HG03097 (cell line): ENCODE measurements around the gene ZNF362.
"Not testable (repeated sequence)": the region's sequence is repeated elsewhere in the genome, so short reads cannot be mapped to it uniquely, and the experiment has no call there.

ENCODE experiments used
- ATAC-seq: cut with Tn5 transposase; IDR thresholded peaks from one replicate; pipeline ENCODE4 v1.9.1; 2021; ENCODE audit not compliant: unreplicated experiment, low FRiP score

Gene ZNF362

DNA sequence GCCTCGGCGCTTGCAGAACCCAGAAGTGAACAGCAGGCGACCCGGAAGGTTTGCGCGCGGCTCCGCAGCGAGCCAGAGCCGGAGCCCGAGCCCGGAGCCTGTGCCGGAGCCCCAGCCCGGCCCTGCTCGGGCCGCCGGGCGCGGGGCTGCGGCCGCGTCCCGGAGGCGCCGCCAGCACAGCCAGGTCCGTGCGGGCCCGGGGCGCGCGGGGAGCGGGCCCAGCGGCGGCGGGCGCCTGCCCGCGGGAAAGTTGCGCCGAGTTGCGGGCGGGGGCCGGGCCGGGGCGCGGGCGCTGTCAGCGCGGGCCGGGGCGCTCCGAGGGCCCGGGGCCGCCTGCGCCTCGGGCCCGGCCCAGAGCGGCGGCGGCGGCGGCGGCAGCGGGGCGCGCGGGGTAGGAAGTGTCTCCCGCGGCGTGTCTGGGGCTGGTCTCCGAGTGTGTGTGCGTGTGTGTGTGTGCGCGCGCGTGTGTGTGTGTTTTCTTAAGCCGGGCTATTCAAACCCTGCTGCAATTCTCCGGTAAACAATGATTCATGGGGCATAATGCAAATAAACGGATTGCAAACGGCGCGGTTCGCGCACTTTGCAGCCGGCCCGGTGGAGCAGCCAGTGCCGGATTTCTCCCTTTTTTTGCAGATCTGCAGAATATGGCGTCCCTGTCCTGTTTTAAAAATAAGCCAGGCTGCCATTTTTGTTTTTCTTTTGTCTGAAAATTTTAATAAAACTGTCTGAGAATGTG, at the start of gene ZNF362:
Gene ZNF362 (plus strand): TSS at position 22 of the 736 bp plus-strand sequence. CDS start 14,083 bp downstream, outside the sequence.
- ATAC-seq: peak; percentile 56

DNA sequence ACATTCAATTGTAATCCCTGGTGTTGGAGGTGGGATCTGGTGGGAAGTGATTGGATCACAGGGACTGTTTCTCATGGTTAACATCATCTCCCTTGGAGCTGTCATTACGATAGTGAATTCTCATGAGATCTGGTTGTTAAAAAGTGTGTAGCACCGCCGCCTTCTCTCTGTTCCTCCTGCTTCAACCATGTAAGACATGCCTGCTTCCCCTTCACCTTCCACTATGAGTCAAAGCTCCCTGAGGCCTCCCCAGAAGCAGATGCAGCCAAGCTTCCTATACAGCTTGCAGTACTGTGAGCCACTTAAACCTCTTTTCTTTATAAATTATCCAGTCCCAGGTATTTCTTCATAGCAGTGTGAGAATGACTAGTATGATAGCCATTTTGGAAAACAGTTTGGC, 44.3 kb upstream of the ZNF362 start:
- no peak for ATAC-seq

DNA sequence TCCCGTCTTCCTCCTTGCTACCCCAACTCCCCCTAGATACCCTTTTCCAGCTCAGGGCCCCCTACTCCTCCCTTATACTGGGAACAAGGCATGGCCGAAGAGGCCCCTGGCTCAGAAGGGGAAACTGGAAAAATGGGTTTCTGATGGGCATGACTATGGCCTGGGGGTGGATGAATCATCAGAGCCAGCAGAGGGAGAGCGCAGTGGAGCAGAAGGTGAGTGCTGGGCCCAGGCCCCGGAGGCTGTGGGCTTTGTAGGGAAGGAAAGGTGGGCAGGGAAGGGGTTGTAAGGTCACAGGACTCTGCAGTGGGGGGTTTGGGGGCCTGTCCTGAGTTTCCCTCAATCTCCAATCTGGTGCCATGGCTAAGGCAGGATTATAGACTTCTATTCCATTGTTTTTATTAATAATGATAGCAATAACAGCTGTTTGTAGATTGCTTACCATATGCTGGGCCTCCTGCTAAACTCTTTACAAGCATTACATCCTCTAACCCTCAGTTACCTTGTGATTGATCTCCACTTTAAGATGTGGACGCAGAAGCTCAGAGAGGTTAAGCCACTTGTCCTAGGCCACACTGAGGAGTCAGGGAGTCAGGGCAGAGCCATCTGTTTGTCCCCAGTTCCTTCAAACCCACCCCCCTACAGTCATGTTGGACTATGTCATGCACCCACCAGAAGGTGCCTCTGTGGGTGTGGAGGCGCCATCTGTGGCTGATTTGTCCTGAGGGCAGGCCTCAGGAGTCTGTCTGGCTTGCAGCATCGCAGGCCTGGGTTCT, 36.2 kb upstream of the ZNF362 start:
- no peak for ATAC-seq

DNA sequence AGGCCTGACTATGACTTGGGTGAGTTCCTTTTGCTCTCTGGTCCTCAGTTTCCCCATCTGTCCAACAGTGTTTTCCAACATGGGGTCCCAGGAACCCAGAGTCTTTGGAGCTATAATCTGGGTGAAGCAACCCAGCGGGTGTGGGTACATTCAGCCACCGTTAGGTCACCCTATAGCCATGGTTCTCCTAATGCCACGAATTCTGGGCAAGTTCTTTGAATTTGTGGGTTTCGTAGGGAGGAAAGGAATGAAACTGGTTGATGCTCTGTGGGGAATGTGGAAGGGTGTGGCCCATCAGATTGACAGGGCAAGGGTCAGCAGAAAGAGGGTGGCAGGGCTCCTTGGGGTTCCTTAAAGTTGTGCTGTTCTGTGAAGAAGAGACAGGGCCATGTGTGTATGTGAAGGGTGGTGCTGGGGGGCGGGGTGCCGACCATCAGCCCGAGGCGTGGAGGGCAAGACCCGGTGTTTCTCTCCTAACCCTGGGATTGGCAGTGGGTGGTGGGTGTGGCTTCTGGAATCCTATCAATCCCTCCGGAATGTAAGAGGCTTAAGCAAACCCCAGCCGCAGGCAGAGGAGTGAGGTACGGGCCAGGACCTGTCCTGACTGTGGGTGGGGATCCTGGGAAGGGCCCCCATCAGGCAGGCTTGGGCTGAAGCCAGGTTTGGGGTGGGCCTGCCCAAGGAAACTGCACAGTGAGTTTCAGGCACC, 35.5 kb upstream of the ZNF362 start:
- ATAC-seq: no peak

DNA sequence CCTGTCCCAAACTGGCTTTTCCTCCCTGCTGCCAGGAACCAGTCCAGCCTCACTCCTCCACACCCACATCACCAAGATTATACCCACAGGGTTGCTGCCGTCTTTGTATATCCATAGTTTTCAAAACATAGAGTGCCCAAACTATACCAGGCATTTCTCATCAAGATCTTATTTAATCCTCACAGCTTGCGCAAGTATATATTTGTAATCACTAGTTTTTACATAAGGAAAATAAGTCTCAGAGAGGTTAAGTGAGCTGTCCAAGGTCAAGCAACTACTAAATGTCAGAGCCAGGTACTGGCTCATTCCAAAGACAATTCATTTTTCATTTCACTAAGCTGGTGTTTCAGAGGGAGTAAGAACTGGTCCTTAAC, 34.9 kb upstream of the ZNF362 start:
- ATAC-seq: no peak

- no peak for ATAC-seq
Observed at GRCh38 chr1:33222381-33222780, 33.9 kb upstream of the ZNF362 start.

- no peak for ATAC-seq
Observed at GRCh38 chr1:33224166-33224707, 32.1 kb upstream of the ZNF362 start.

- no peak for ATAC-seq
Observed at GRCh38 chr1:33225586-33225985, 30.7 kb upstream of the ZNF362 start.

DNA sequence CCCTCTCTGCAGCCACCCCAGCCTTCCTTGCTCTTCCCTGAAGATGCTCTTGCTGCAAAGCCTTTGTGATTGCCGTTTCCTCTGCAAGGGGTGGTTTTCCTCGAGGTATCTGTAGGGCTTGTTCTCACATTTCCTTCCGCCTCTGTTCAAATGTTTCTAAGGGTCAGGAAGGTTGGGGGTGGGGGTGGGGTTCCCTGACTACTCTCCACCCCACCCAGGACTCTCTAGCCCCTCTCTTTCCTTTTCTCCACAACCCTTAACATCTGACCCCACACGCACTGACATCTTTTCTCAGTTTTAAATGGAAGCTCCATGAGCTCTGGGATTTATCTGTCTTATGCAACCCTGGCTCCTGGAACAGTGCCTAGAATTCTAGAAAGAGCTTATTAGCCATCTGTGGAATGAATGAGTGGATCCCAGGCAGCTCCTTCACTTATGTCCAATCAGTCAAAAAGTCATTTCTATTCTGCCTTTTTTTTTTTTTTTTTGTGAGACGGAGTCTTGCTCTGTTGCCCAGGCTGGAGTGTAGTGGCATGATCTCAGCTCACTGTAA, 27.3 kb upstream of the ZNF362 start:
- ATAC-seq: no peak

DNA sequence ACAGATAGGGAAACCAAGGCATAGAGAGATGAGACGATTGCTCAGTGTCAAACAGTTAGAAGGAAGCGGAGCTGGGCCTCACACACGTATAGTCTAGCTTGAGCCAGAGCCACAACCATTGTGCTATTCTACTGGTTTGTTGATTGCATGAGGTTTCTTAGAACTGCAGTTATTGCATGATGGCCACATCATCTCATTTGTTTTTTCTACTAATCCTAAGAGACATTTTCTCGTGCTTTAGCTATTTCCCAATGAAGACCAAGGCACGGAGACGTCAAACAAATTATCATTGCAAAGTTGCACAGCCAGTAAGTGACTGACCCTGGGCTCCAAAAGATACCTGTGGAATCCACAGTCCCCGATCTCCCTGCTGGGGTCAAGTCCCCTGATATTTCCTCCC, 25.1 kb upstream of the ZNF362 start:
- ATAC-seq: no peak

DNA sequence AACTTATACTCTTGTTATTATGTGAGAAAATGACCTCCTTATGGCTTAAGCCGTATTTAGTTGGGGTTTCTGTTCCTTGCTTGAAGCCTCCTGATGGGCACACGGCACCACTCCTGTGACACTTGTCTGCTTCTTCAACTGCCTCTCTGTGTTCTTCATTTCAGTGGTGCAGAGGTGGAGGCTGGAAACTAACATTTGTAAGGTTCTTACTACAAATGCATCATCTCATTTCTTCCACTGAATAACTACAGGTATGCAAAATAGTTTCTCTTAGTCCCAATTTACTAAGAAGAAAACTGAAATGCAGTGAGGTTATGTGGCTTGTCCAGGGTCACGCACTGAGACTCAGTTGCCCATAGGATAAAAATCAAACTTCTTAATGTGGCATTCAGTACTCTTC, 23.6 kb upstream of the ZNF362 start:
- no peak for ATAC-seq

DNA sequence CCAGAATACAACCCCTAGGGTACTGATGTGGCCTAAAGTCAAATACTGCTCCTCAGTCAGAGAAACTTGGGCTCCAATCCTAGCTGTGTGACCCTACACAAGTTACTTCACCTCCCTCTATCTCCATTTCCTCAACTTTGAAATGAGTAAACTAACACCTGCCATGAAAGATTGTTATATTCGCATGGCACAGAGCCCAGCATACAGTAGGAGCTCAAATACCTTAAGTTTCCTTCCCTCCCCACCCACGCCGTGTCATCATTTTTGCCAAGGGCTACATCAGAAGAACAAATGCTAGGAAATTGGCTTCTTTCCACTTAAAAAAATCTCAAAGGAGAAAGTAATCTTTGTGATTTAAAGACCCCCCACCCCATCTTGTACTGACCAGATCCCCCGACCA, 22.2 kb upstream of the ZNF362 start:
- no peak for ATAC-seq

- ATAC-seq: no peak
Observed at GRCh38 chr1:33234588-33234990, 21.7 kb upstream of the ZNF362 start.

GRCh38 chr1:33235521-33235920, 20.8 kb upstream of the ZNF362 start:
- no peak for ATAC-seq

- ATAC-seq: no peak
Observed at GRCh38 chr1:33236498-33236897, 19.8 kb upstream of the ZNF362 start.

GRCh38 chr1:33237579-33237978, 18.7 kb upstream of the ZNF362 start:
- no peak for ATAC-seq

DNA sequence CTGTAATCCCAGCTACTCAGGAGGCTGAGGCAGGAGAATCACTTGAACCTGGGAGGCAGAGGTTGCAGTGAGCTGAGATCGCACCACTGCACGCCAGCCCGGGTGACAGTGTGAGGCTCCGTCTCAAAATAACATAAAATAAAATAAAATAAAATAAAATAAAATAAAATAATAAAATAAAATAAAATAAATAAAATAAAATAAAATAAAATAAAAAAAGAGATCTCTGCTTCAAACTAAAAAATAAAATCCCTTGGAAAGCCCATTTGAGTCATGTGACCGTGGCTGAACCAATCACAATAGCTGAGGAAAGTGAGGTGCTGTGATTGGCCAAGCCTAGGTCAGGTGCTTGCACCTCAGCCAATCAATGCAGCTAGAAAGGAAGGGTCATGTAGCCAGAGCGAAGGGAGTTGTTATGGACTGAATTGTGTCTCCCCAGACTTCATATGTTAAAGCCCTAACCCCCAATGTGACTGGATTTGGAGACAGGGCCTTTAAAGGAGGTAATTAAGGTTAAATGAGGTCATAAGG, 18.0 kb upstream of the ZNF362 start:
- not testable (repeated sequence) for ATAC-seq

DNA sequence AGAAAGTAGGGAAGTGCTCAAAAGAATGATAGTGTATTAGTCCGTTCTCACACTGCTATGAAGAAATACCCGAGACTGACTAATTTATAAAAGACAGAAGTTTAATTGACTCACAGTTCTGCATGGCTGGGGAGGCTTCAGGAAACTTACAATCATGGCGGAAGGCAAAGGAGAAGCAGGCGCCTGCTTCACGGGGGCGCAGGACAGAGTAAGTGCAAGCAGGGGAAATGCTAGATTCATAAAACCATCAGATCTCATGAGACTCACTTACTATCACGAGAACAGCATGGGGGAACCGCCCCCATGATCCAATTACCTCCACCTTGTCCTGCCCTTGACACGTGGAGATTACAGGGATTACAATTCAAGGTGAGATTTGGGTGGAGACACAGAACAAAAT, 16.9 kb upstream of the ZNF362 start:
- ATAC-seq: not testable (repeated sequence)

DNA sequence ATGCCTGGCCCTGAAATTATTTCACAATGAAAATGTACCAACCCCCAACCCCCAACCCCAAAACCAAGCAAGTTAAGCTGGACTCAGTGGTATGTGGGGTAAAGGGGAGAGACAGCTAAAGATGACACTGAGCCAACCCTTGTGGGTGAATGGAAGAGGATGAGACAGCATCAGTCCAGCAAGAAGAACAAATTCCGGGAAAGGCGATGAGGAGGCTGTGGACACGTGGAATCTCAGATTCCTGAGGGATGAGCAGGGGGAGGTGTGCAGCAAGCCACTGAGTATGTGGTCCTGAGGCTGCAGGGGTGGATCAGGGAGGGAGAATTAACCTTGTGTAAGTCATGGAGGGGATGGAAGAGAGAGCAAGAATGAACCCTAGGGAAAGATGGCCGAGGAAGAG, 14.4 kb upstream of the ZNF362 start:
- ATAC-seq: no peak

DNA sequence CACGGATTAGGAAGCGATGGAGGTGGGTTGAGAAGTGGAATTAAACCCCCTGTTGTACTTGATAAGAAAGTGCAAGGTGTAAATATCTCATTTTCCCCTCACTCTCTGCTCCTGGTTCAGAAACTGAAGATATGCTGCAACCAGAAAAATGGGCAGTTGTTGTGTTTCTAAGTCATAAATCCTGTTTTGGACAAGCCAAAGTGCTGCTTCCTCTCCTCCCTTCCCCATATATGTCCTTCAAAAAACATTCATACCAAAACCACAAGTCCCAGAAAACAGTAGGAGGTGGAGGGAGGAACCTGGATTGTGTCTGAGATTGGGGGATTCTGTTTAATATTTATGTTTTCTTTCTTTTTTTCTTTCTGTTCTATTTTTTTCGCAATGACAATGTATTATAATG, 13.6 kb upstream of the ZNF362 start:
- ATAC-seq: no peak
